ENCODE results near the gene SNED1.

- TF ChIP-seq EZH2 (IDR thresholded peaks at IDR 0.05) = no peak
- no peak for TF ChIP-seq POLR2AphosphoS5 (IDR thresholded peaks at IDR 0.05; ENCODE audit: borderline replicate concordance, low read depth, low read length)
- no peak for TF ChIP-seq FOXP2 (optimal IDR thresholded peaks at IDR 0.05; ENCODE audit: control extremely low read depth, extremely low read length, insufficient read depth)
Observed at GRCh38 chr2:240970104-240970503, 28.3 kb upstream of the SNED1 start.
